Measurements from ENCODE around the gene MLX. TPM values are rescaled to one million over a fixed set of nuclear protein-coding genes. Genes with fewer than 3 reads are reported as not detected.

Gene MLX
- total RNA-seq, 1 experiment from 2014 or later = 42.4 TPM

DNA sequence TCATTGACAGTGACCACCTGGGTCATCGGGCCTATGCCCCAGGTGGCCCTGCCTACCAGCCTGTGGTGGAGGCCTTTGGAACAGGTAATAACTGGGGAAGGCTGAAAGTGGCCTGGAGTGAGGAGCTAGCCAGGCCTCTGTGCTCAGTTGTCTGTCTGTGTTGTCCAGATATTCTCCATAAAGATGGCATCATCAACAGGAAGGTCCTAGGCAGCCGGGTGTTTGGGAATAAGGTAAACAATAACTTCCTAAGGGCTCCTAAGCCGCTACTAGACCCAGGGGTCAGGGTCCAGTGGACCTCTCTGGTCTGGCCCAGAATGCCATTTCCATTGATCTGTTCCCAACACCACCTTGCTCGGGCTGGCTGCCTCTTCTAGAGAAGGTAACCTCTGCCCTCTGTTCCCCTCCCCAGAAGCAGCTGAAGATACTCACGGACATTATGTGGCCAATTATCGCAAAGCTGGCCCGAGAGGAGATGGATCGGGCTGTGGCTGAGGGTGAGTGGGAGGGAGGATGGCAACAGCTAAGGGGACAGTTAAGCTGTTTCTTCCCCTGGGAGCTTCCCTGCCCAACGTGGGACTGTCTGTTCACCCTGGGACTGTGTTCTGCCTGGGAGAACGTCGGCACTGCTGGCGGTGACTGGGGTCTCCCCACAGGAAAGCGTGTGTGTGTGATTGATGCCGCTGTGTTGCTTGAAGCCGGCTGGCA, 1.9 kb upstream of the MLX start:
- Histone ChIP-seq H3K36me3 (ENCODE audit: insufficient read depth, low read length) (peaks cover 19% of the 10 kb centered on the region; the same call in 1 of the 2 replicates), H3K79me2 (ENCODE audit: low read length) (peaks cover 48% of the 10 kb centered on the region), H3K27ac (ENCODE audit: low read length) (no peak overlapping the region), H2AFZ (ENCODE audit: low read length) (no peak overlapping the region), H3K9me3 (ENCODE audit: low read length) (no peaks in the 10 kb centered on the region), H3K9me2 (replicated peaks; ENCODE audit: insufficient read depth, low read length) (no peaks in the 10 kb centered on the region), H3K4me3 (ENCODE audit: low read length) (no peak overlapping the region), H4K20me1 (ENCODE audit: insufficient read depth, low read depth, low read length) (no peaks in the 10 kb centered on the region), H3K9ac (ENCODE audit: low read length) (no peak overlapping the region), H3K4me2 (ENCODE audit: low read depth, low read length, poor library complexity, severe bottlenecking) (no peak overlapping the region), H3K27me3 (ENCODE audit: low read length) (no peaks in the 10 kb centered on the region), H3K4me1 (ENCODE audit: low read length) (peaks cover 39% of the 10 kb centered on the region)
- no peak for DNase-seq

DNA sequence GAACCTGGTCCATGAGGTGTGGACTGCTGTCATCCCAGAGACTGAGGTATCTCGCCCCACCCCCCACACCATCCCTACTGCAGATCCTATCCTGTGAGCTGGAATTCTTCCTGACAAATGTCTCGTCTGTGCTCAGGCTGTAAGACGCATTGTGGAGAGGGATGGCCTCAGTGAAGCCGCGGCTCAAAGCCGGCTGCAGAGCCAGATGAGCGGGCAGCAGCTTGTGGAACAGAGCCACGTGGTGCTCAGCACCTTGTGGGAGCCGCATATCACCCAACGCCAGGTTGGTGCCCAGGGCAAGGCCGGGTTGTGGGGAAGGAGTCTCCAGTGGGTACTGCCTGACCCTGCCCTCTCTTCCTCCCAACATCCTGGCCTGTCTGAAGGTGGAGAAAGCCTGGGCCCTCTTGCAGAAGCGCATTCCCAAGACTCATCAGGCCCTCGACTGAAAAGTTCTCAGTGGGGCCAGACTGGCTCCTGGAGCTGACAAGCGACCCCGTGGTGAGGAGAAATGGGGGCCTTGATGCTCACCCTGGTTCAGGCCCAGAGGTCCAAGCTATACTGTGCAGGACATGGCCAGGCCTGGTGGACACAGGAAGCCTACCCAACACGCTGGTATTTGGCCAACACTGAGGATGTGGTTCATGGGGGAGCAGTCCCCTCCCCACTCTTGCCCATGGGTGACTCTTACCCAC, 1.2 kb upstream of the MLX start:
- no peak overlapping the region; the same call in 1 of the 2 replicates for H3K9ac ChIP-seq (ENCODE audit: low read length)
- H4K20me1 ChIP-seq (ENCODE audit: insufficient read depth, low read depth, low read length) = no peaks in the 10 kb centered on the region

DNA sequence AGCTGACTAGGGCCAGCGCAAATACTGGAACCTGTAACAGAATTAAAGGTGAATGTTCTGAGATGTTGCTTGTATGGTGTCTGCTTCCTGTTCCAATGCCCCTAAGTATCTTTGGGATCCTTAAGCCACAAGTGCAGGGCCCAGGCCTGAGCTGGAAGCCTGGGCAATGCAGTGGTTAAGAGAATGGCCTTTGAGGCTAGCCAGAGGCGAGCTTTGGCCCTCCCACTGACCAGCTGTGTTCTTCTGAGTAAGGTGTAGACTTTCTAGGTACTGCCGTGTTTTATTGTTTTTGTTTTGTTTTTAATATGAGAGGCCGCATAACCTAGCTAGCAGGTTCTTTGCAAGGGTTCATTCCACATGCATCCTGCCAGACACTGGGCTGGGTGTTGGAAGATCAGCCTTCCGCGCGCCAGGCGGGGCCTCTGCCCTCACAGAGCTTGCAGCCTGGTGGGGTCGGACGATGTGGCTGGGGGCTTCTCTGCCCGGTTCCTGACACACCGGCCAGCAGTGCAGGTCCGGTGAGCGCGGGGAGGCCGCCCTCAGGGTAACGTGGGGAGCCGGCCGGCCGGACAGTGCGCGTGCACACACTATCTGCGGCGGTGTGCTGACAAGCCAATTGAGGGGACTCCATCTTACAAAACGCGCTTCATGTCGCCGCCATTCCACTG, 551 bp upstream of the MLX start:
- Histone ChIP-seq H3K27ac (ENCODE audit: low read length) (no peak overlapping the region), H3K9me3 (ENCODE audit: low read length) (no peaks in the 10 kb centered on the region), H3K4me3 (ENCODE audit: low read length) (peak overlapping the region; percentile 99), H3K27me3 (ENCODE audit: low read length) (no peaks in the 10 kb centered on the region), H2AFZ (ENCODE audit: low read length) (no peak overlapping the region), H3K9ac (ENCODE audit: low read length) (peak overlapping the region; percentile 94), H3K4me1 (ENCODE audit: low read length) (peaks cover 38% of the 10 kb centered on the region), H3K79me2 (ENCODE audit: low read length) (peaks cover 47% of the 10 kb centered on the region), H4K20me1 (ENCODE audit: insufficient read depth, low read depth, low read length) (no peaks in the 10 kb centered on the region), H3K4me2 (ENCODE audit: low read depth, low read length, poor library complexity, severe bottlenecking) (peak overlapping the region; percentile 100), H3K36me3 (ENCODE audit: insufficient read depth, low read length) (peaks cover 20% of the 10 kb centered on the region; the same call in 1 of the 2 replicates), H3K9me2 (replicated peaks; ENCODE audit: insufficient read depth, low read length) (no peaks in the 10 kb centered on the region)
- no peak for DNase-seq

More for the DNA sequence above, 1.2 kb upstream of the MLX start:
- H3K27ac ChIP-seq (ENCODE audit: low read length) = no peak overlapping the region
- H3K4me2 ChIP-seq (ENCODE audit: low read depth, low read length, poor library complexity, severe bottlenecking) = no peak overlapping the region
- H3K4me3 ChIP-seq (ENCODE audit: low read length) = no peak overlapping the region
- H3K36me3 ChIP-seq (ENCODE audit: insufficient read depth, low read length) = peaks cover 19% of the 10 kb centered on the region; the same call in 1 of the 2 replicates
- no peaks in the 10 kb centered on the region for H3K9me2 ChIP-seq (replicated peaks; ENCODE audit: insufficient read depth, low read length)
- no peaks in the 10 kb centered on the region for H3K9me3 ChIP-seq (ENCODE audit: low read length)
- no peaks in the 10 kb centered on the region for H3K27me3 ChIP-seq (ENCODE audit: low read length)
- peaks cover 39% of the 10 kb centered on the region for H3K4me1 ChIP-seq (ENCODE audit: low read length)
- DNase-seq = no peak
- peaks cover 48% of the 10 kb centered on the region for H3K79me2 ChIP-seq (ENCODE audit: low read length)
- H2AFZ ChIP-seq (ENCODE audit: low read length) = no peak overlapping the region

DNA sequence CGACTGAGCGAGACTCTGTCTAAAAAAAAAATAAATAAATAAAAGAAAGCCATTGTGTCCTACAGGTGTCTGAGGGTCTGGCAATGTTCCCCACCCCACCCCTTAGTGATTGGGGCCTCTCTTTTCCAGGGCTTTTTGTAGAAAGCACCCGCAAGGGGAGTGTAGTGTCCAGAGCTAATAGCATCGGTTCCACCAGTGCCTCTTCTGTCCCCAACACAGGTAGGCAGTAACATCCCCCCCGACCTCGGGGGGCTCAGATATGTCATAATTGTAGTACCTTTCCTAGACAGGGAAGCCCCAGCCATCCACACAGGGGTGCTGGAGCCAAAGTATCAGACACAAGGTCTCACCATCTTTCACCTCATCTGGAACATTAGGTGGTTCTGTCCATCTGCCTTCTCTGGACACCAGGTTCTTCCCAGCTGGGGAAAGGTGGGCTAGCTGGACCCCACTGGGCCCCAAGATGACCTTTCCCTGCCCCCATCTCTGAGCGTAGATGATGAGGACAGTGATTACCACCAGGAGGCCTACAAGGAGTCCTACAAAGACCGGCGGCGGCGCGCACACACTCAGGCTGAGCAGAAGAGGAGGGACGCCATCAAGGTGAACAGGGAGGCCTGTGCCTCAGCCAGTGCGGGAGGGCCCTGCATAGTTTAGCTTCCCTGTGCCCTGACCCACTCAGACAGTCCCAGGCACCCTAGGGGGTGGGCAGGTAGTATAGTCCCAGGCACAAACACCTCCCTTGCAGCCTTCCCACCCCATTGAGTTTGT, 1.6 kb downstream of the MLX start:
- Histone ChIP-seq H3K9me2 (replicated peaks; ENCODE audit: insufficient read depth, low read length) (no peaks in the 10 kb centered on the region), H3K4me1 (ENCODE audit: low read length) (peaks cover 27% of the 10 kb centered on the region), H3K79me2 (ENCODE audit: low read length) (peaks cover 27% of the 10 kb centered on the region), H3K9me3 (ENCODE audit: low read length) (no peaks in the 10 kb centered on the region), H3K27ac (ENCODE audit: low read length) (no peak overlapping the region), H3K36me3 (ENCODE audit: insufficient read depth, low read length) (peaks cover 33% of the 10 kb centered on the region), H3K27me3 (ENCODE audit: low read length) (no peaks in the 10 kb centered on the region), H2AFZ (ENCODE audit: low read length) (no peak overlapping the region), H4K20me1 (ENCODE audit: insufficient read depth, low read depth, low read length) (no peaks in the 10 kb centered on the region), H3K9ac (ENCODE audit: low read length) (no peak overlapping the region), H3K4me2 (ENCODE audit: low read depth, low read length, poor library complexity, severe bottlenecking) (peak overlapping the region; percentile 100), H3K4me3 (ENCODE audit: low read length) (no peak overlapping the region)
- DNase-seq = no peak

DNA sequence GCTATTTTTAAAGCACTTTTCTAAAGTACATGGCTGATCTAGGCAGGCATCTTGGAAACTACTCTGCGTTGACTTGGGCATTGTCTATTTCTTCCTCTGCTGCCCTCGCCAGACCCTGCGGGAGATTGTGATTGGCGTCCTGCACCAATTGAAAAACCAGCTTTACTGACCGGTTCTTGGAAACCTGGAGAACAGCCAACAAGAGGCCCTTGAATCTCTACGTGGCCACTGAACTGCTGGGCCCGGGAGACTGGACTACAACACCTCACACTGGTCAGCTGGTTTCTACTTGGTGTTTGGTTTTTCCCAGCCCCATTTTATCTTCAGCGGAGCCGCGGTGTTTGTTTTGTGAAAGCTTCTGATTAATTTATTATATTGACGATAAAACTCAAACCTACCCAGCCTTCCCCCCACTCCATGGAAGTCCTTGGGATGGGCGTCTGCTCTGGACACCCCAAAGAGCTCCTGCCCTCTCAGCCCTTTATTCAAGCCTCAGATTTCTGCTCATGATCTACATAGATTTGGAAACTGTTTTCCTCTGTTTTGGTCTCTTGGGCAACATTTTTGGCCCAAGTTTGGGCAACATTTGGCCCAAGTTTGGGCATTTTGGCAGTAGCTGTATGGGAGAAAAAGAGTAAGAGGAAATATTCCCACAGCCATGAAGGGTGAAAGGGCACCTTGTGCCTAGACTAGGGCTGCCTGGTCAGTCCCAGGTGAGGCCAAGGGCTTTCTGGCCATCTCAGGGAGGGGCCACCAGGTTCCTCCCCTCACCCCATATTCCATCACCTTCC, 4.7 kb downstream of the MLX start:
- Histone ChIP-seq H3K4me3 (ENCODE audit: low read length) (no peak overlapping the region), H3K27me3 (ENCODE audit: low read length) (no peaks in the 10 kb centered on the region), H3K9ac (ENCODE audit: low read length) (no peak overlapping the region), H3K4me2 (ENCODE audit: low read depth, low read length, poor library complexity, severe bottlenecking) (no peak overlapping the region), H3K4me1 (ENCODE audit: low read length) (peaks cover 29% of the 10 kb centered on the region), H4K20me1 (ENCODE audit: insufficient read depth, low read depth, low read length) (no peaks in the 10 kb centered on the region), H3K36me3 (ENCODE audit: insufficient read depth, low read length) (peaks cover 36% of the 10 kb centered on the region), H3K9me3 (ENCODE audit: low read length) (no peaks in the 10 kb centered on the region), H3K27ac (ENCODE audit: low read length) (no peak overlapping the region), H3K9me2 (replicated peaks; ENCODE audit: insufficient read depth, low read length) (no peaks in the 10 kb centered on the region), H2AFZ (ENCODE audit: low read length) (no peak overlapping the region), H3K79me2 (ENCODE audit: low read length) (peaks cover 28% of the 10 kb centered on the region)
- DNase-seq = no peak

DNA sequence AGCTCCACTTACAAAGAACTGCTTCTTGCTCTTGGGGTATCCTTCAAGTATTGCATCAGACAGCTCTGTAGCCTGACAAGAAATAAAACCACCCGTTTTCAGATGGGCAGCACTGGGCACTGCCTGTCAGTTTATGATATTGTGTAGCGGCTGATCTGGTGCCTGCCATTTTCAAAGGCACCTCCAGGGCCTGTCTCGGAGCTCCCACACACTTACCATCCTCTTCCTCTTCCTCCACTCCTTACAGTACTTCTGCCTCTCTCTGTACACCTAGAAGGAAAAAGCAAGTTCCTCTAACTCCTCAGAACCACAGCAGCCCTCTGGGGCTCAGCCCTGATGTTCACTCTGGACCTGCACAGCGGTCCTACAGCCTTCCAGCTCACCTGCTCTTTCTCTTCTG, 6.2 kb downstream of the MLX start:
- Histone ChIP-seq H3K27ac (ENCODE audit: low read length) (no peak overlapping the region), H3K4me3 (ENCODE audit: low read length) (no peak overlapping the region), H4K20me1 (ENCODE audit: insufficient read depth, low read depth, low read length) (no peaks in the 10 kb centered on the region), H3K36me3 (ENCODE audit: insufficient read depth, low read length) (peaks cover 36% of the 10 kb centered on the region), H3K4me1 (ENCODE audit: low read length) (peaks cover 30% of the 10 kb centered on the region), H3K9me2 (replicated peaks; ENCODE audit: insufficient read depth, low read length) (no peaks in the 10 kb centered on the region), H3K79me2 (ENCODE audit: low read length) (peaks cover 29% of the 10 kb centered on the region), H3K4me2 (ENCODE audit: low read depth, low read length, poor library complexity, severe bottlenecking) (no peak overlapping the region), H3K27me3 (ENCODE audit: low read length) (no peaks in the 10 kb centered on the region), H3K9ac (ENCODE audit: low read length) (0 out of 2 replicates have a peak overlapping the region, but pooled peaks have one; percentile 15), H3K9me3 (ENCODE audit: low read length) (no peaks in the 10 kb centered on the region), H2AFZ (ENCODE audit: low read length) (no peak overlapping the region)
- DNase-seq = no peak

DNA sequence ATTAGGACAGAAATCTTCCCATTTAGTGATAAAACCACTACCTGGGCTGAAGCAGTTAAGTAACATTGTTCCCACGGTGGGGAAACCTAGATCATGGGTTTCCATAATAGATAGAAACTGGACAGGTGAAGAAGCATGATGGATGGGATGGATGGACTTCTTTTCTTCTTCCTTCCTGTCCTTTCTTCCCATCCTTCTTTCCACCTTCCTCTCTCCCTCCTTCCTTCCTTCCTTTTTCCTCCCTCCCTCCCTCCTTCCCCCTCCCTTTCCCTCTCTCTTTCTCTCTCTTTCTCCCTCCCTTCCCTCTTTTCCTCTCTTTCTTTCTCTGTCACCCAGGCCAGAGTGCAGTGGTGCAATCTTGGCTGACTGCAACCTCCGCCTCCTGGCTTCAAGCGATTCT, 7.6 kb downstream of the MLX start:
- Histone ChIP-seq H2AFZ (ENCODE audit: low read length) (no peak overlapping the region), H3K4me2 (ENCODE audit: low read depth, low read length, poor library complexity, severe bottlenecking) (no peak overlapping the region), H3K36me3 (ENCODE audit: insufficient read depth, low read length) (peaks cover 36% of the 10 kb centered on the region), H4K20me1 (ENCODE audit: insufficient read depth, low read depth, low read length) (no peaks in the 10 kb centered on the region), H3K9me2 (replicated peaks; ENCODE audit: insufficient read depth, low read length) (no peaks in the 10 kb centered on the region), H3K9me3 (ENCODE audit: low read length) (no peaks in the 10 kb centered on the region), H3K79me2 (ENCODE audit: low read length) (peaks cover 28% of the 10 kb centered on the region), H3K27ac (ENCODE audit: low read length) (no peak overlapping the region), H3K4me3 (ENCODE audit: low read length) (no peak overlapping the region), H3K4me1 (ENCODE audit: low read length) (peaks cover 37% of the 10 kb centered on the region), H3K9ac (ENCODE audit: low read length) (no peak overlapping the region), H3K27me3 (ENCODE audit: low read length) (no peaks in the 10 kb centered on the region)
- no peak for DNase-seq

Measured in Karpas-422 (cell line).